ENCODE measurements around the gene POTEM.
"Not testable (repeated sequence)": the region's sequence is repeated elsewhere in the genome, so short reads cannot be mapped to it uniquely, and the experiment has no call there.

DNA sequence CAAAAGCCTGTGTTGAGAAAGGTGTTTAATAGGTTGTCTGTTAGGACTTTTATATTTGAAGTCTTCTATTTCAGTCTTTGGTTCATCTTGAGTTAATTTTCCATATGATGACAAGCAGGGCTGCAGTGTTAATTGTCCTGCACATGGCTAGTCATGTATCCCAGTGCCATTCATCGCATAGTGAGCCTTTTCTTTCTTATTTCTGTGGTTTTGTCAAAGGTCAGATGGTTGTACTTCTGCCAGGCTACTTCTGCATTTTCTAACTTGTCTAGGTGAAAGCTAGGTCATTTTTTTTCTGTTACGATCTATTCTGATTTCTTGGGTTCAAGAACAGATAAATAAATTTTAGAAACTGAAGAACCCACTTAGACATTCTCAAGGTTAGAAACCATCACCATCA lies 5.7 kb upstream of the POTEM start:
- not testable (repeated sequence) for TF ChIP-seq SUZ12 (IDR thresholded peaks at IDR 0.05; ENCODE audit: extremely low read depth, insufficient read depth, insufficient read length); ZNF274 (IDR thresholded peaks at IDR 0.05; ENCODE audit: low read depth, low read length)

Measured in NT2/D1 (cell line).